ENCODE data around the gene RALA.

The RALA gene

DNA sequence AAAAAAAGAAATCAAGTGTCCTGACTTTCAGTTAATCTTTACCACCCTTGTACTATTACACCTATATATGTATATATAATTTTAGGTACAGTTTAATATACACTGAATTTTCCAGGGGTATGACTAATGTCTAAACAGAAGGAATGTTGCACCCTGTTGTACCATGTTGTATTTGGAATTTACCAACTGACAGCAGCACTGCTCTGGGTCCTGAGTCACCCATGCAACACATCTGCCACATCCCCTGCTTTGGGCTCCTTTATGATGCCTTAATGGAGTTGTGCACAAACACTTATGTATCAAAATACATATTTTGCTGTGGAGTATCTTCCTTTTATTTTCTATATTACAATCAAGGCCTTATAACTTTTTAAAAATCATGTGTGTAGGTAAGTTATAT lies 36.0 kb upstream of the RALA start:
- no peaks in the 10 kb centered on the region for H3K36me3 ChIP-seq (ENCODE audit: control insufficient read depth in 4 of 4, insufficient read depth in 4 of 4, low read length in 3 of 4)
- DNase-seq = peak in 1 of 3 donors; percentile 37
- H3K27ac ChIP-seq (ENCODE audit: insufficient read depth in 1 of 2, low read depth in 1 of 2, low read length in 2 of 2, poor library complexity in 1 of 2, severe bottlenecking in 2 of 2) = no peak overlapping the region
- H3K9me3 ChIP-seq (ENCODE audit: control extremely low read depth in 1 of 5, control insufficient read depth in 4 of 5, insufficient read depth in 2 of 5, low read depth in 1 of 5, low read length in 4 of 5) = no peaks in the 10 kb centered on the region
- ChIA-PET CTCF (interaction anchor here (0.8 to 2.7 kb wide), 4 partner anchors 35 to 158 kb away, joined by 3 to 24 read pairs (median 4); no protein-coding TSS in a partner anchor), POLR2A (no interaction called here)
- no peak overlapping the region for H3K4me3 ChIP-seq (ENCODE audit: control insufficient read depth in 1 of 7, extremely low read depth in 1 of 7, insufficient read depth in 4 of 7, low read depth in 2 of 7, low read length in 6 of 7)
- H3K4me1 ChIP-seq (ENCODE audit: control extremely low read depth in 1 of 4, control insufficient read depth in 4 of 4, insufficient read depth in 4 of 4, low read length in 3 of 4) = peaks cover 9 to 38% (median 30%) of the 10 kb centered on the region in 4 experiments
- no peaks in the 10 kb centered on the region for H3K27me3 ChIP-seq (replicated peaks in 2 of 5; ENCODE audit: control insufficient read depth in 4 of 5, insufficient read depth in 5 of 5, low read length in 4 of 5)

- Histone ChIP-seq H3K27me3 (replicated peaks in 2 of 5; ENCODE audit: control insufficient read depth in 4 of 5, insufficient read depth in 5 of 5, low read length in 4 of 5) (no peaks in the 10 kb centered on the region), H3K4me3 (ENCODE audit: control insufficient read depth in 1 of 7, extremely low read depth in 1 of 7, insufficient read depth in 4 of 7, low read depth in 2 of 7, low read length in 6 of 7) (peak overlapping the region in 1 of 7 experiments; percentile 21), H3K36me3 (ENCODE audit: control insufficient read depth in 4 of 4, insufficient read depth in 4 of 4, low read length in 3 of 4) (no peaks in the 10 kb centered on the region), H3K9me3 (ENCODE audit: control extremely low read depth in 1 of 5, control insufficient read depth in 4 of 5, insufficient read depth in 2 of 5, low read depth in 1 of 5, low read length in 4 of 5) (no peaks in the 10 kb centered on the region), H3K4me1 (ENCODE audit: control extremely low read depth in 1 of 4, control insufficient read depth in 4 of 4, insufficient read depth in 4 of 4, low read length in 3 of 4) (peaks cover 9 to 42% (median 33%) of the 10 kb centered on the region in 4 experiments), H3K27ac (ENCODE audit: insufficient read depth in 1 of 2, low read depth in 1 of 2, low read length in 2 of 2, poor library complexity in 1 of 2, severe bottlenecking in 2 of 2) (peak overlapping the region in 1 of 2 experiments; percentile 27)
- no CpG with 5 or more reads among the region's 5 CpGs for WGBS (ENCODE audit: insufficient coverage)
- DNase-seq = peak in 1 of 3 donors; percentile 40
- ChIA-PET CTCF (interaction anchor here (0.8 to 2.7 kb wide), 7 partner anchors 8 to 155 kb away, joined by 3 to 24 read pairs (median 8); partner anchors contain the start of gene RALA), POLR2A (no interaction called here)
Observed at GRCh38 chr7:39588416-39588815, 35.0 kb upstream of the RALA start.

- CTCF ChIA-PET = interaction anchor here (0.6 to 2.7 kb wide), 12 partner anchors 9 to 159 kb away, joined by 3 to 24 read pairs (median 4); partner anchors contain the start of gene RALA
- Histone ChIP-seq H3K27me3 (replicated peaks in 2 of 5; ENCODE audit: control insufficient read depth in 4 of 5, insufficient read depth in 5 of 5, low read length in 4 of 5) (no peaks in the 10 kb centered on the region), H3K4me3 (ENCODE audit: control insufficient read depth in 1 of 7, extremely low read depth in 1 of 7, insufficient read depth in 4 of 7, low read depth in 2 of 7, low read length in 6 of 7) (peak overlapping the region in 2 of 7 experiments; percentile 18 to 31), H3K36me3 (ENCODE audit: control insufficient read depth in 4 of 4, insufficient read depth in 4 of 4, low read length in 3 of 4) (no peaks in the 10 kb centered on the region), H3K4me1 (ENCODE audit: control extremely low read depth in 1 of 4, control insufficient read depth in 4 of 4, insufficient read depth in 4 of 4, low read length in 3 of 4) (peaks cover 9 to 42% (median 32%) of the 10 kb centered on the region in 4 experiments), H3K9me3 (ENCODE audit: control extremely low read depth in 1 of 5, control insufficient read depth in 4 of 5, insufficient read depth in 2 of 5, low read depth in 1 of 5, low read length in 4 of 5) (peaks cover 0 to 6% (median 0%) of the 10 kb centered on the region in 5 experiments), H3K27ac (ENCODE audit: insufficient read depth in 1 of 2, low read depth in 1 of 2, low read length in 2 of 2, poor library complexity in 1 of 2, severe bottlenecking in 2 of 2) (peak overlapping the region; percentile 27 to 72)
- peak; percentile 92 to 99 (median 98) for DNase-seq
- POLR2A ChIA-PET = interaction anchor here (0.6 to 1.2 kb wide), 4 partner anchors 25 to 153 kb away, joined by 3 to 5 read pairs (median 3); partner anchors contain the start of gene RALA
- WGBS (ENCODE audit: insufficient coverage) = 0% methylated on average over 1 of the region's 7 CpGs
Observed at GRCh38 chr7:39589323-39590111, 33.9 kb upstream of the RALA start.

DNA sequence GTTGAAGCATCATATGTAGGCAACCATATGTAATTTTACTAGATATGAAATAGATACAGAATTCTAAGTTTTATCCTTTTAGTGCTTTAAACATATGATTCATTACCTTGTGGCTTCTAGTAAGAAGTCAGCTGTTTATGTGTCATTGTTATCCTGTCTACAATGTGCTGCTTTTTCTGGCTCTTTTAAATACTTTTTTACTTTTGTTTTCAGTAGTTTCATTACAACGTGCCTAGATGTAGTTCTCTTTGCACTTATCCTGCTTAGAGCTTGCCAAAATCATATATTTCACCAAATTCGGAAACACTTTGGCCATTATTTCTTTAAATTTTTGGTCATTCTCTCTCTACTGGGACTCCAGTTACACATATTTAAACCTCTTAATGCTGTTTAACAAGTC lies 30.8 kb upstream of the RALA start:
- Histone ChIP-seq H3K4me1 (ENCODE audit: control extremely low read depth in 1 of 4, control insufficient read depth in 4 of 4, insufficient read depth in 4 of 4, low read length in 3 of 4) (peaks cover 9 to 39% (median 32%) of the 10 kb centered on the region in 4 experiments), H3K9me3 (ENCODE audit: control extremely low read depth in 1 of 5, control insufficient read depth in 4 of 5, insufficient read depth in 2 of 5, low read depth in 1 of 5, low read length in 4 of 5) (peaks cover 0 to 6% (median 0%) of the 10 kb centered on the region in 5 experiments), H3K4me3 (ENCODE audit: control insufficient read depth in 1 of 7, extremely low read depth in 1 of 7, insufficient read depth in 4 of 7, low read depth in 2 of 7, low read length in 6 of 7) (peak overlapping the region in 1 of 7 experiments; percentile 19), H3K27me3 (replicated peaks in 2 of 5; ENCODE audit: control insufficient read depth in 4 of 5, insufficient read depth in 5 of 5, low read length in 4 of 5) (no peaks in the 10 kb centered on the region), H3K27ac (ENCODE audit: insufficient read depth in 1 of 2, low read depth in 1 of 2, low read length in 2 of 2, poor library complexity in 1 of 2, severe bottlenecking in 2 of 2) (peak overlapping the region; percentile 44 to 65), H3K36me3 (ENCODE audit: control insufficient read depth in 4 of 4, insufficient read depth in 4 of 4, low read length in 3 of 4) (no peaks in the 10 kb centered on the region)
- 17% methylated on average over 2 of the region's 2 CpGs for WGBS (ENCODE audit: insufficient coverage)
- ChIA-PET POLR2A (interaction anchor here (0.6 kb wide), 1 partner anchor 30 kb away, joined by 4 read pairs; no protein-coding TSS in a partner anchor), CTCF (interaction anchor here (0.9 to 3.3 kb wide), 5 partner anchors 11 to 152 kb away, joined by 3 to 14 read pairs (median 9); no protein-coding TSS in a partner anchor)
- peak; percentile 46 to 90 (median 82) for DNase-seq

DNA sequence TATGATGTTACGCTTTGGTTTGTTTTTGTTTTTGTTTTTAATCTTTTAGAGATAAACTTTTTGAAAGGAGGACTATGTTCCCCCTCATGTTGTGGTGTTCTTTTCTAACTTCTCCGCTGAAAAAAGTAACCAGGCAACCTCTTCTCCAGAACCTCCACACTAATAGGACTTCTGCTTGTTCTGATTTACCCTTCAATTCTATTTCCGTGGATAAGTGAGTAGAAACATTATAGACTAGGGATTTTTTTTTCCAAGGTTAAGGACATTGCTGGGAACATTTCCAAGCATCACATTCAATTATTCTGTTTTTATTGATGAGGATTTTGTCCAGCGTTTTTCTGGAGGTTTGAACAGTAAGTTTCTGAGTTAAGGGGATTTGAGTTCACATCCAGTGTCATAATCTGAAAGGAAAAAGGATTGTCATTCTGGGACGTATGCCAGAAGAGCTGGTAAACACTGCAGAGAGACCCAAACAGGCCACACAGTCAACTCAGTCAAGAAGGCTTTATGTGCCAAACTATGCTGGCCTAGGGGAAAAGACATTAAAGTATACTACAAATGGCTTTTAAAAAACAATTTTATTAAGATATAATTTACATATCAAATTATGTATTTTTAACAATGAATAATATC lies 28.3 kb upstream of the RALA start:
- no peak for DNase-seq
- CTCF ChIA-PET = interaction anchor here (0.8 to 3.3 kb wide), 4 partner anchors 10 to 27 kb away, joined by 3 to 14 read pairs (median 4); no protein-coding TSS in a partner anchor
- no CpG with 5 or more reads among the region's 5 CpGs for WGBS (ENCODE audit: insufficient coverage)

GRCh38 chr7:39602351-39602750 lies 21.0 kb upstream of the RALA start:
- DNase-seq = no peak
- WGBS (ENCODE audit: insufficient coverage) = 100% methylated on average over 1 of the region's 2 CpGs
- no peak overlapping the region for H3K27ac ChIP-seq (ENCODE audit: insufficient read depth in 1 of 2, low read depth in 1 of 2, low read length in 2 of 2, poor library complexity in 1 of 2, severe bottlenecking in 2 of 2)
- CTCF ChIA-PET = interaction anchor here (1.7 to 3.3 kb wide), 2 partner anchors 9 to 20 kb away, joined by 6 to 11 read pairs; no protein-coding TSS in a partner anchor
- H3K27me3 ChIP-seq (replicated peaks in 2 of 5; ENCODE audit: control insufficient read depth in 4 of 5, insufficient read depth in 5 of 5, low read length in 4 of 5) = no peaks in the 10 kb centered on the region
- no peaks in the 10 kb centered on the region for H3K36me3 ChIP-seq (ENCODE audit: control insufficient read depth in 4 of 4, insufficient read depth in 4 of 4, low read length in 3 of 4)
- POLR2A ChIA-PET = no interaction called here
- H3K4me1 ChIP-seq (ENCODE audit: control extremely low read depth in 1 of 4, control insufficient read depth in 4 of 4, insufficient read depth in 4 of 4, low read length in 3 of 4) = peaks cover 2 to 17% (median 7%) of the 10 kb centered on the region in 4 experiments
- no peak overlapping the region for H3K4me3 ChIP-seq (ENCODE audit: control insufficient read depth in 1 of 7, extremely low read depth in 1 of 7, insufficient read depth in 4 of 7, low read depth in 2 of 7, low read length in 6 of 7)
- H3K9me3 ChIP-seq (ENCODE audit: control extremely low read depth in 1 of 5, control insufficient read depth in 4 of 5, insufficient read depth in 2 of 5, low read depth in 1 of 5, low read length in 4 of 5) = no peaks in the 10 kb centered on the region

More for the DNA sequence above, 28.3 kb upstream of the RALA start:
- H3K27me3 ChIP-seq (replicated peaks in 2 of 5; ENCODE audit: control insufficient read depth in 4 of 5, insufficient read depth in 5 of 5, low read length in 4 of 5) = no peaks in the 10 kb centered on the region
- H3K4me1 ChIP-seq (ENCODE audit: control extremely low read depth in 1 of 4, control insufficient read depth in 4 of 4, insufficient read depth in 4 of 4, low read length in 3 of 4) = peaks cover 6 to 15% (median 12%) of the 10 kb centered on the region in 4 experiments
- POLR2A ChIA-PET = interaction anchor here (0.6 kb wide), 1 partner anchor 11 kb away, joined by 3 read pairs; no protein-coding TSS in a partner anchor
- H3K36me3 ChIP-seq (ENCODE audit: control insufficient read depth in 4 of 4, insufficient read depth in 4 of 4, low read length in 3 of 4) = no peaks in the 10 kb centered on the region
- H3K4me3 ChIP-seq (ENCODE audit: control insufficient read depth in 1 of 7, extremely low read depth in 1 of 7, insufficient read depth in 4 of 7, low read depth in 2 of 7, low read length in 6 of 7) = no peak overlapping the region
- no peak overlapping the region for H3K27ac ChIP-seq (ENCODE audit: insufficient read depth in 1 of 2, low read depth in 1 of 2, low read length in 2 of 2, poor library complexity in 1 of 2, severe bottlenecking in 2 of 2)
- peaks cover 0 to 6% (median 0%) of the 10 kb centered on the region in 5 experiments for H3K9me3 ChIP-seq (ENCODE audit: control extremely low read depth in 1 of 5, control insufficient read depth in 4 of 5, insufficient read depth in 2 of 5, low read depth in 1 of 5, low read length in 4 of 5)

Data from common myeloid progenitor, CD34-positive (primary cell).